Transverse colon (tissue), 4 donors: Measurements from ENCODE around the gene IGFBP7. TPM values are rescaled to one million over a fixed set of nuclear protein-coding genes. Genes with fewer than 3 reads are reported as not detected.

Experiments
- DNase-seq: peaks from one replicate; pipeline ENCODE4 v3.0.0-alpha.2; 2019
- H3K27ac ChIP-seq, 4 donors: fragments of 200-600 bp; sonication (generic); 2 replicates each; pipeline ENCODE4 v1.5.1; 2016 to 2018; ENCODE audit warnings: inconsistent platforms in 4 of 4
- H3K27me3 ChIP-seq: fragments of 200-600 bp; sonication (generic); 2 replicates; pipeline ENCODE4 v1.5.1; 2017; ENCODE audit warnings: inconsistent platforms
- H3K36me3 ChIP-seq, 4 donors: fragments of 200-600 bp; sonication (generic); 2 replicates each; pipeline ENCODE4 v1.5.1; 2017 to 2019; ENCODE audit warnings: inconsistent platforms in 4 of 4
- H3K4me1 ChIP-seq, 4 donors: fragments of 200-600 bp; sonication (generic); 2 replicates each; pipeline ENCODE4 v1.5.1; 2017 to 2020; ENCODE audit warnings: inconsistent platforms in 4 of 4
- H3K4me3 ChIP-seq, 4 donors: fragments of 200-600 bp; sonication (generic); 1 replicate in 1 of 4; 2 replicates in 3 of 4; pipeline versions ENCODE4 v1.5.1 to v1.6.1; 2017 to 2019; ENCODE audit warnings: inconsistent platforms in 4 of 4
- H3K9me3 ChIP-seq, 2 donors: fragments of 200-600 bp; sonication (generic); 2 replicates each; pipeline ENCODE4 v1.5.1; 2017 to 2019; ENCODE audit warnings: inconsistent platforms in 2 of 2
- EP300 ChIP-seq: sonication (generic); formaldehyde crosslinking; IDR thresholded peaks from one replicate; pipeline ENCODE4 v1.6.1; 2017; ENCODE audit warnings: antibody characterized with exemption, low read depth
- POLR2A ChIP-seq: fragments of 450-650 bp; IDR thresholded peaks from one replicate; pipeline ENCODE4 v1.6.1; 2016; ENCODE audit warnings: antibody characterized with exemption, mild to moderate bottlenecking, moderate library complexity
- POLR2AphosphoS5 ChIP-seq, 3 donors: sonication (generic); formaldehyde crosslinking; IDR thresholded peaks; one replicate each; pipeline ENCODE4 v1.6.1; 2016; ENCODE audit warnings: antibody characterized with exemption in 3 of 3
- WGBS, 2 donors: methylation state at CpG; one replicate each; pipeline ENCODE4 v1.1.5; 2018; ENCODE audit warnings: low coverage in 1 of 2; 5-methylcytosine and 5-hydroxymethylcytosine counted together
- in situ Hi-C, 4 donors: fragments of 200-750 bp; cut with MboI; loops; one replicate each; pipeline versions ENCODE4 v1.15.0 to v1.15.1; 2017; ENCODE audit warnings: low sequenced_read_pairs in 3 of 4, low pct_ligation_motif_present in 1 of 4, low pct_unique_long_range_greater_than_20kb in 1 of 4
- intact Hi-C: fragments of 100-400 bp; cut with DNase I; formaldehyde crosslinking; loops from one replicate; pipeline ENCODE4 v1.15.1; 2023; ENCODE audit warnings: low total_unique reads
- total RNA-seq, 4 donors: library from RNA; depleted of rRNA; stranded (reverse); fragments of >200 nt; gene quantifications; one replicate each; pipeline ENCODE4 v1.1.0, GENCODE V29; 2016
- TF ChIP-seq, protein P1 (sequence below), 5 experiments: fragments of 200-600 bp in 3 of 5; fragments of 450-650 bp in 2 of 5; sonication (generic) in 3 of 5; IDR thresholded peaks; 1 replicate in 2 of 5; 2 replicates in 3 of 5; pipeline ENCODE4 v1.5.1; 2016 to 2017; ENCODE audit warnings: antibody characterized with exemption in 5 of 5, inconsistent platforms in 3 of 5, mild to moderate bottlenecking in 2 of 5, moderate library complexity in 1 of 5

IGFBP7 gene
- total RNA-seq, 4 donors from 2014 or later, result 96.1 to 646 (median 126) TPM

DNA sequence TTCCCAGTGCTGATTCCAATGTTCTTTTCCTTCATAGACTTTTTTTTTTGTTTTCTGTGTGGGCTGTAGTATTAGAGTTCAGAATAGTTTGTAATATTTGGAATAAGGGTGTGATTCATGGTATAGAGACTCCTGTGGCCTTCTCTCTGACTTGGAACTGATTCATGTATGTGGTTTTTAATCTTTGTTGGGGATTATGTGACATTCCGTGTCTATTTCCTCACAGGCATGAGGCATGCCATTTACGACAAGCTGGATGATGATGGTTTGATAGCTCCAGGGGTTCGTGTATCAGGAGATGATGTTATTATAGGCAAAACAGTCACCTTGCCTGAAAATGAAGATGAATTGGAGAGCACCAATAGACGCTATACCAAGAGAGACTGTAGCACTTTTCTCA is 87.1 kb downstream of the IGFBP7 start:
- no peak for DNase-seq
- peaks cover 1 to 75% (median 36%) of the 10 kb centered on the region in 4 donors for H3K36me3 ChIP-seq
- WGBS, 2 donors, result 75 to 84% methylated on average over 4 of the region's 4 CpGs
- no peaks in the 10 kb centered on the region for H3K9me3 ChIP-seq
- TF ChIP-seq, protein P1, sequence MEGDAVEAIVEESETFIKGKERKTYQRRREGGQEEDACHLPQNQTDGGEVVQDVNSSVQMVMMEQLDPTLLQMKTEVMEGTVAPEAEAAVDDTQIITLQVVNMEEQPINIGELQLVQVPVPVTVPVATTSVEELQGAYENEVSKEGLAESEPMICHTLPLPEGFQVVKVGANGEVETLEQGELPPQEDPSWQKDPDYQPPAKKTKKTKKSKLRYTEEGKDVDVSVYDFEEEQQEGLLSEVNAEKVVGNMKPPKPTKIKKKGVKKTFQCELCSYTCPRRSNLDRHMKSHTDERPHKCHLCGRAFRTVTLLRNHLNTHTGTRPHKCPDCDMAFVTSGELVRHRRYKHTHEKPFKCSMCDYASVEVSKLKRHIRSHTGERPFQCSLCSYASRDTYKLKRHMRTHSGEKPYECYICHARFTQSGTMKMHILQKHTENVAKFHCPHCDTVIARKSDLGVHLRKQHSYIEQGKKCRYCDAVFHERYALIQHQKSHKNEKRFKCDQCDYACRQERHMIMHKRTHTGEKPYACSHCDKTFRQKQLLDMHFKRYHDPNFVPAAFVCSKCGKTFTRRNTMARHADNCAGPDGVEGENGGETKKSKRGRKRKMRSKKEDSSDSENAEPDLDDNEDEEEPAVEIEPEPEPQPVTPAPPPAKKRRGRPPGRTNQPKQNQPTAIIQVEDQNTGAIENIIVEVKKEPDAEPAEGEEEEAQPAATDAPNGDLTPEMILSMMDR (IDR thresholded peaks at IDR 0.05), result no peak
- TF ChIP-seq EP300 (no peak), POLR2A (no peak), POLR2AphosphoS5 (IDR thresholded peaks at IDR 0.05) (no peak)
- no peak overlapping the region for H3K27ac ChIP-seq
- in situ Hi-C loops, result loop anchor here in 1 of 4 donors (25.0 kb wide), 1 partner anchor 536 kb away; no protein-coding TSS in a partner anchor
- intact Hi-C loops, result no loop called here
- H3K27me3 ChIP-seq, result no peaks in the 10 kb centered on the region
- no peaks in the 10 kb centered on the region for H3K4me1 ChIP-seq
- H3K4me3 ChIP-seq, result no peak overlapping the region

DNA sequence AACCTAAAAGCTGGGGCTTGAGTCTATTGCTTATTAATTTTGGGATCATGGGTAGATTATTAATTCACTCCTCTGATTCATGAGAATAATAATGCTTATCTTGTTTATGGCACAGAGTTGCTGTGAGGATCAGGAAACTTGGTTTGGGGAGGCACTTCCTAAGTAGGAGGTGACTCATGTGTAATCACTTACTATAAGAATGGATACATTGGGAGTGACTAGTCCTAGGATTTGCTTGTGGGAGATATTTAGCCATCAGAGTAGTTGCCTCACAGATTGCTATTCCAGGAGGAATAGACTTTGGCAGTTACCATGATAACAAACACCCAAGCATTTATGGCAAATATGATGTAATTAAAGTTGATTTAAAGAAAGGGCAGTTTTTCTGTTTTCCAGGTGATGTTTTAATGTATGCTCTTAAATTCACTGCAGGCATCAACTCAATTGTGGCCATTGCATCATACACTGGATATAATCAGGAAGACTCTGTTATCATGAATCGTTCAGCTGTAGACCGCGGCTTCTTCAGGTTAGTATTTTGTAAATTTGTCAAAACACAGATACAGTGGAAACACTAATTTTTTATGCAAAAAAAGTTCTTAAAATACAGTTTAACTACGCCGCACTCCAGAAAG is 89.6 kb downstream of the IGFBP7 start:
- in situ Hi-C loops (loop anchor here in 1 of 4 donors (25.0 kb wide), 1 partner anchor 533 kb away; no protein-coding TSS in a partner anchor), intact Hi-C loops (no loop called here)
- Histone ChIP-seq H3K27me3 (no peaks in the 10 kb centered on the region), H3K4me3 (no peak overlapping the region), H3K27ac (no peak overlapping the region), H3K36me3 (peaks cover 1 to 75% (median 36%) of the 10 kb centered on the region in 4 donors), H3K9me3 (no peaks in the 10 kb centered on the region), H3K4me1 (no peaks in the 10 kb centered on the region)
- no peak for DNase-seq
- no peak for TF ChIP-seq EP300
- TF ChIP-seq POLR2A, result no peak
- no peak for TF ChIP-seq POLR2AphosphoS5 (IDR thresholded peaks at IDR 0.05)
- TF ChIP-seq, protein P1 (IDR thresholded peaks at IDR 0.05), result no peak
- WGBS, 2 donors, result 93 to 98% methylated on average over 5 of the region's 5 CpGs

DNA sequence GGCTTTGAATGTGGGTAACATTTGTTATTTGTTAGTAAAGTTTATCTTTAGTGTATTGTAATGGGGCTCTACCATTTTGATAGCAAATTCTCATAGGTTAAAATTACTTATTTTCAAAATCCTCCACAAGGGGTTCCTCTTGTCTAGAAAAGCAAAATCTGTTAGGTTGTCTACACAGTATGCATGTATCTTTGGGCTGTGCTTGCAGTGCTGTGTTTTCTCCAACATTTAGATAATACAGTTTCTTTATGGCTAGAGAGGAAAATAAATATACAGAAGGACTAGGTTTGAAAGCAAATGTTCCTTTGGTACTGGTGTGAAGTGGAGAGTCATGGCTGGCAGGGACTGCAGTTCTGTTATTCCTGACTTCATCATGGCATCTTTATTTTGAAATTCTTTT is 91.2 kb downstream of the IGFBP7 start:
- in situ Hi-C loops (loop anchor here in 1 of 4 donors (25.0 kb wide), 1 partner anchor 532 kb away; no protein-coding TSS in a partner anchor), intact Hi-C loops (no loop called here)
- Histone ChIP-seq H3K36me3 (peaks cover 1 to 68% (median 34%) of the 10 kb centered on the region in 4 donors), H3K4me1 (no peaks in the 10 kb centered on the region), H3K9me3 (no peaks in the 10 kb centered on the region), H3K27me3 (no peaks in the 10 kb centered on the region), H3K4me3 (no peak overlapping the region), H3K27ac (no peak overlapping the region)
- TF ChIP-seq POLR2A (no peak), POLR2AphosphoS5 (IDR thresholded peaks at IDR 0.05) (no peak), EP300 (no peak)
- TF ChIP-seq, protein P1 (IDR thresholded peaks at IDR 0.05), result no peak
- no peak for DNase-seq

DNA sequence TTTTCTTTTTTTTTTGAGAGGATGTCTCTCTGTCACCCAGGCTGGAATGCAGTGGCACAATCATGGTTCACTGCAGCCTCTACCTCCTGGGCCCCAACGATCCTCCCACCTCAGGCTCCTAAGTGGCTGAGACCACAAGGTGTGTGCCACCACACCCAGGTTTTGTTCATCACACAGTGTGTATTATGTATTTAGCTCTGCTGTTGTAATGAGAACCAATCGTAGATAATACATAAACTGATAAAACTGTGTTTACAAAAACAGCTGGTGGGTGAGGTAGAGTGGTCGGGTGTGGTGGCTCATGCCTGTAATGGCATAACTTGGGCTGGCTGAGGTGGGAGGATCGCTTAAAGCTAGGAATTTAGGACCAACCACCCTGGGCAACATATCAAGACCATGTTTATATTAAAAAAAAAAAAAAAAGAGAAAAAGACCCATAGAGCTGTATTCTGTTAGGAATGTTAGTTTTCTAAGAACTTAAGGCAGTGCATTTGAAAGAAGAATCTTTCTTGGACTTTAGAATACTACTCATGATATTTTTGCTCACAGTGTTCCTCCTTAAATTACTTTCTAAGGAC is 96.6 kb downstream of the IGFBP7 start:
- Histone ChIP-seq H3K9me3 (no peaks in the 10 kb centered on the region), H3K27me3 (no peaks in the 10 kb centered on the region), H3K4me3 (no peak overlapping the region), H3K4me1 (no peaks in the 10 kb centered on the region), H3K27ac (no peak overlapping the region), H3K36me3 (peaks cover 0 to 70% (median 31%) of the 10 kb centered on the region in 4 donors)
- WGBS, 2 donors, result 33 to 74% methylated on average over 3 to 4 of the region's 4 CpGs
- intact Hi-C loops (no loop called here), in situ Hi-C loops (loop anchor here in 1 of 4 donors (25.0 kb wide), 1 partner anchor 526 kb away; no protein-coding TSS in a partner anchor)
- TF ChIP-seq, protein P1 (IDR thresholded peaks at IDR 0.05), result no peak
- TF ChIP-seq POLR2AphosphoS5 (IDR thresholded peaks at IDR 0.05) (no peak), EP300 (no peak), POLR2A (no peak)
- DNase-seq, result no peak
